ENCODE results near the gene VEGFA. TPM values are rescaled to one million over a fixed set of nuclear protein-coding genes. Genes with fewer than 3 reads are reported as not detected.
A peak's percentile ranks its signal among the peaks of the same experiment; 100 is the strongest.

Gene VEGFA
- total RNA-seq, 2 donors from 2014 or later: 113 to 216 TPM

DNA sequence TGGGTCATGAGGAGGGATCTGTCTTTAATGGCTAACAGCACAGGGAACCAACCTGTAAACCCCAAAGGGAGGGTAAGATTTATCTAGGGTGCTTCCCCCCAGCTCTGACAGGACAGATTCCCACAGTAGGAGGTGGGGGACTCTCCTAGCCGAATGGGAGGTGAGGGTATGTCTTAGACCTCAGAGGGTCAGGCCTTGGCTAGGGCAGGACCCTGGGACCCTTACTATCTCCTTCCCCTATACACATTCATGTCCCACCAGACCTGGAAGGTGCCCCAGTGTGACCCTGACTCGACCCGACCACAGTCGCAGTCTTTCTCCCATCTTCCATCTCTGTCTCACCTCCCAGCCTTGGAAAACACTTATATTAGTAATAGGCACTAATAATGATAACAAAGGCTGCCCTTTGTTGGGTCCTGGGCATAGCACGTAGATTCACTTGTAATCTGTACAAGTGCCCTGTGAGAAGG is 36.8 kb downstream of the VEGFA start:
- DNase-seq: no peak
- Histone ChIP-seq H3K4me1 (peaks cover 29% of the 10 kb centered on the region), H3K9me3 (no peaks in the 10 kb centered on the region), H3K4me3 (no peak overlapping the region), H3K27ac (peak overlapping the region; percentile 60), H3K9ac (ENCODE audit: low read depth in 2 of 2, low read length in 2 of 2) (peak overlapping the region in 1 of 2 donors; percentile 90), H3K27me3 (no peaks in the 10 kb centered on the region), H3K36me3 (no peaks in the 10 kb centered on the region)
- intact Hi-C loops (cut with DNase I): no loop called here
- TF ChIP-seq, protein P1, sequence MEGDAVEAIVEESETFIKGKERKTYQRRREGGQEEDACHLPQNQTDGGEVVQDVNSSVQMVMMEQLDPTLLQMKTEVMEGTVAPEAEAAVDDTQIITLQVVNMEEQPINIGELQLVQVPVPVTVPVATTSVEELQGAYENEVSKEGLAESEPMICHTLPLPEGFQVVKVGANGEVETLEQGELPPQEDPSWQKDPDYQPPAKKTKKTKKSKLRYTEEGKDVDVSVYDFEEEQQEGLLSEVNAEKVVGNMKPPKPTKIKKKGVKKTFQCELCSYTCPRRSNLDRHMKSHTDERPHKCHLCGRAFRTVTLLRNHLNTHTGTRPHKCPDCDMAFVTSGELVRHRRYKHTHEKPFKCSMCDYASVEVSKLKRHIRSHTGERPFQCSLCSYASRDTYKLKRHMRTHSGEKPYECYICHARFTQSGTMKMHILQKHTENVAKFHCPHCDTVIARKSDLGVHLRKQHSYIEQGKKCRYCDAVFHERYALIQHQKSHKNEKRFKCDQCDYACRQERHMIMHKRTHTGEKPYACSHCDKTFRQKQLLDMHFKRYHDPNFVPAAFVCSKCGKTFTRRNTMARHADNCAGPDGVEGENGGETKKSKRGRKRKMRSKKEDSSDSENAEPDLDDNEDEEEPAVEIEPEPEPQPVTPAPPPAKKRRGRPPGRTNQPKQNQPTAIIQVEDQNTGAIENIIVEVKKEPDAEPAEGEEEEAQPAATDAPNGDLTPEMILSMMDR (IDR thresholded peaks at IDR 0.05): no peak

DNA sequence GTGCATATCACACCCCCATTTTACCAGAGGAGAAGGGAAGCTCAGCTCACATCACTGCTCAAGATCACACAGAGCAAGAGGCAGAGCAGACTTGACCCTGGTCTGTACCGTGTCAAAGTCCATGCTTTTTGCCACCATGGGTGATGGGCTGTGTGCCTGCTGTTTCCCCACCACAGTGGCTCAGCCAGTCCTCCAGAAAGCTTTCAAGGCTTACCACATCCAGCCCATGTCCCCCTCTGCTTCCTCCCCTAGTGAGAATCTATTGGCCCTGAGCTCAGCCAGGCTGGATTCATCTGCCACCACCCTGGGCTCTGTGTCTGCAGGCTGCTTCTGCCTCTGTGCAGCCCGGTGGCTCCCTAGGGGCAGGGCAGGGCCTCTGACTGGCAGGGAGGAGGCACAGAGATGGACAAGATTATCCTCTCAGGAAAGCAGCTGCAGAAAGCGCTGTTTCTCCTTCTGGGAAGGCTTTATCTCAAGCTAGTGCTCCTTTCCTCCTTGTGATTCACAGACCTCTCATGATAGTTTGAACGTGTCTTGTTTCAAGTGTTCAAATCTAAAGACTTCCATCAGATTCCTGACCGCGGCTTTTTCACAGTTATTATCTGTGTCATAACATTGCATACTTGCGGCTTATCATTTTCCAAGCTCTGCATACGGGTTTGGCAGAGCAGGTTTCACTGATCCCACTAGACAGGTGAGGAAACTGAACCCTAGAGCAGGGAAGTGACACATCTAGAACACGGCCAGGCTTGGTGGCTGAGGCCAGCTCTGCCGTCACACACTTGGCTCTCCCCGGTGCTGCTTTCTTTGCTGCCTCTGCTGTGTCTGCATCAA is 37.4 kb downstream of the VEGFA start:
- peak; percentile 58 for DNase-seq
- no peaks in the 10 kb centered on the region for H3K27me3 ChIP-seq
- H3K9ac ChIP-seq (ENCODE audit: low read depth in 2 of 2, low read length in 2 of 2): peak overlapping the region; percentile 26 to 90
- no peak overlapping the region for H3K4me3 ChIP-seq
- H3K9me3 ChIP-seq: no peaks in the 10 kb centered on the region
- TF ChIP-seq, protein P1 (IDR thresholded peaks at IDR 0.05): no peak
- intact Hi-C loops (cut with DNase I): no loop called here
- peaks cover 29% of the 10 kb centered on the region for H3K4me1 ChIP-seq
- H3K36me3 ChIP-seq: no peaks in the 10 kb centered on the region
- peak overlapping the region; percentile 60 for H3K27ac ChIP-seq

DNA sequence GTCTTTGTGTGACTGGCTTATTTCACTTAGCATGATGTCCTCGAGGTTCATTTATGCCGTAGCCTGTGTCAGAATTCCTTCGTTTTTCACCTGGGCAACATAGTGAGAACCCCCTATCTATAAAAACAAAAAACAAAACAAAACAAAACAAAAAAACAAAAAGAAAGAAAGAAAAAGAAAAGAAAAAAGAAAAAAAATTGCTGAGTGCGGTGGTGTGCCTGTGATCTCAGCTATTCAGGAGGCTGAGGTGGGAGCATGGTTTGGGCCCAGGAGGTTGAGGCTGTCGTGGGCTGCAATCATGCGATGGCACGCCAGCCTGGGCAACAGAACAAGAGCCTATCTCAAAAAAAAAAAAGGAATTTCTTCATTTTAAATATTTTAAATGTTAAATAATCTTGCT is 38.4 kb downstream of the VEGFA start:
- TF ChIP-seq, protein P1 (IDR thresholded peaks at IDR 0.05): no peak
- no peak overlapping the region for H3K9ac ChIP-seq (ENCODE audit: low read depth in 2 of 2, low read length in 2 of 2)
- no peaks in the 10 kb centered on the region for H3K9me3 ChIP-seq
- peaks cover 35% of the 10 kb centered on the region for H3K4me1 ChIP-seq
- H3K4me3 ChIP-seq: no peak overlapping the region
- H3K27ac ChIP-seq: no peak overlapping the region
- intact Hi-C loops (cut with DNase I): no loop called here
- H3K36me3 ChIP-seq: no peaks in the 10 kb centered on the region
- no peak for DNase-seq
- H3K27me3 ChIP-seq: no peaks in the 10 kb centered on the region

- H3K9me3 ChIP-seq: no peaks in the 10 kb centered on the region
- DNase-seq: peak; percentile 62
- H3K36me3 ChIP-seq: no peaks in the 10 kb centered on the region
- H3K27me3 ChIP-seq: no peaks in the 10 kb centered on the region
- H3K27ac ChIP-seq: no peak overlapping the region
- TF ChIP-seq, protein P1 (IDR thresholded peaks at IDR 0.05): no peak
- peaks cover 30% of the 10 kb centered on the region for H3K4me1 ChIP-seq
- H3K9ac ChIP-seq (ENCODE audit: low read depth in 2 of 2, low read length in 2 of 2): no peak overlapping the region
- H3K4me3 ChIP-seq: no peak overlapping the region
- intact Hi-C loops (cut with DNase I): no loop called here
Measured at GRCh38 chr6:43809417-43810305, 39.6 kb downstream of the VEGFA start.

DNA sequence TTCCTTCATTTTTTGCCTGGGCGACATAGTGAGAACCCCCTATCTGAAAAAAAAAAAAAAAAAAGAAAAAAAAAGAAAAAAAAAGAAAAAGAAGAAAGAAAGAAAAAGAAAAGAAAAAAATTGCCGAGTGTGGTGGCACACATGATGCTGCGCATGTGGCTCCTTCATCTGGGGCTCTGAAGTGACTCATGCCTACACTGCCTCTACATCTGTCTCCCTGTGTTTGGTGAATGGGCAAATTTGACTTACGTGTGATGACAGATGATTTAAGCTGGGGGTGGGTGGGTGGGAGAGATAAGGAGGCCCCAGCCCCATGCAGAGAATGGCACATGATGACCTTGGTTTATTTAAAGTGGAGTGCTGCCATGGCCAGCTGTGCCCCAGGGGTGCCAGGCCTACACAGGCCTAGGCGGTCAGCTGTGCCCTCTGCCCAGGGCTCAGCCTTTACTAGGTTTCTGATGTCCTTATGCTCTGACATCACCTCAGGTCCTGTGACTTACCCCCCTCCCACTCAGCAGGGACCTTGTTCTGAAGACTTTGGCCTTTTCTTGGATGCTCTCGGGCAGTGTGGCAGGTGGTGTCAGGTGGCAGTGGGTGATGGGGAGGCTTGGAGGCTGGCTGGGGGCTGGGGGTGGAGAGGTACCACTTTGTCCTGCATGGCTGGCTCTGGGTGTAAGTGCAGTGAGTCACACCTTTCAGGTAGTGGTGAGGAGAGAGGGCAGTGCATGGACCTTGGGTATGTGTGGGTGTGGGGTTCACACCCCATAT is 41.1 kb downstream of the VEGFA start:
- intact Hi-C loops (cut with DNase I): no loop called here
- Histone ChIP-seq H3K9ac (ENCODE audit: low read depth in 2 of 2, low read length in 2 of 2) (no peak overlapping the region), H3K9me3 (no peaks in the 10 kb centered on the region), H3K27me3 (no peaks in the 10 kb centered on the region), H3K27ac (no peak overlapping the region), H3K4me3 (no peak overlapping the region), H3K4me1 (peaks cover 26% of the 10 kb centered on the region), H3K36me3 (no peaks in the 10 kb centered on the region)
- TF ChIP-seq, protein P1 (IDR thresholded peaks at IDR 0.05): no peak
- no peak for DNase-seq

Data from colonic mucosa (tissue), 4 donors.